Mesendoderm (in vitro differentiated cells): ENCODE measurements around the gene KASH5.

ENCODE experiments used
- DNase-seq: peaks from one replicate; pipeline ENCODE4 v3.0.0; 2013
- H2AK5ac ChIP-seq: 2 replicates; pipeline ENCODE4 v1.6.1; 2013; ENCODE audit warnings: low read length, inconsistent platforms
- H2BK120ac ChIP-seq: 2 replicates; pipeline ENCODE4 v1.6.1; 2013; ENCODE audit warnings: low read depth, mild to moderate bottlenecking, low read length, moderate library complexity, mixed read lengths
- H2BK15ac ChIP-seq: replicated peaks from 2 replicates; pipeline ENCODE4 v1.6.1; 2013; ENCODE audit warnings: low read depth, mild to moderate bottlenecking, moderate library complexity
- H2BK5ac ChIP-seq: 2 replicates; pipeline ENCODE4 v1.6.1; 2013; ENCODE audit warnings: low read length, inconsistent platforms
- H3K18ac ChIP-seq: 2 replicates; pipeline ENCODE4 v1.6.1; 2013; ENCODE audit warnings: mild to moderate bottlenecking, low read length, mixed read lengths
- H3K23ac ChIP-seq: one replicate; pipeline ENCODE4 v1.6.1; 2013; ENCODE audit warnings: low read length
- H3K27ac ChIP-seq: 2 replicates; pipeline ENCODE4 v1.5.1; 2013; ENCODE audit warnings: low read depth, mild to moderate bottlenecking, inconsistent platforms, low read length, moderate library complexity
- H3K27me3 ChIP-seq: 2 replicates; pipeline ENCODE4 v1.6.1; 2013; ENCODE audit warnings: low read length, control low read depth, mild to moderate bottlenecking, inconsistent platforms; ENCODE audit not compliant: insufficient read depth, poor library complexity
- H3K36me3 ChIP-seq: 2 replicates; pipeline ENCODE4 v1.6.1; 2013; ENCODE audit warnings: low read length, inconsistent platforms; ENCODE audit not compliant: control insufficient read depth, insufficient read depth
- H3K4ac ChIP-seq: one replicate; pipeline ENCODE4 v1.6.1; 2013; ENCODE audit warnings: low read depth, mild to moderate bottlenecking, low read length, moderate library complexity
- H3K4me1 ChIP-seq: 2 replicates; pipeline ENCODE4 v1.6.1; 2013; ENCODE audit warnings: low read depth, low read length, inconsistent platforms; ENCODE audit not compliant: control insufficient read depth
- H3K4me2 ChIP-seq: 2 replicates; pipeline ENCODE4 v1.6.1; 2013; ENCODE audit warnings: low read length
- H3K4me3 ChIP-seq: 2 replicates; pipeline ENCODE4 v1.5.1; 2013; ENCODE audit warnings: mild to moderate bottlenecking, low read length
- H3K56ac ChIP-seq: one replicate; pipeline ENCODE4 v1.6.1; 2013; ENCODE audit warnings: low read length
- H3K79me1 ChIP-seq: 2 replicates; pipeline ENCODE4 v1.6.1; 2013; ENCODE audit warnings: low read length, inconsistent platforms
- H3K79me2 ChIP-seq: 2 replicates; pipeline ENCODE4 v1.6.1; 2013; ENCODE audit warnings: mild to moderate bottlenecking, low read length; ENCODE audit not compliant: control insufficient read depth, insufficient read depth
- H3K9ac ChIP-seq: 2 replicates; pipeline ENCODE4 v1.6.1; 2013; ENCODE audit warnings: low read length, inconsistent platforms
- H4K5ac ChIP-seq: one replicate; pipeline ENCODE4 v1.6.1; 2013; ENCODE audit warnings: low read length
- H4K8ac ChIP-seq: one replicate; pipeline ENCODE4 v1.6.1; 2013; ENCODE audit warnings: low read depth, mild to moderate bottlenecking, control low read depth, low read length, moderate library complexity
- WGBS: extraction: QIAGEN DNeasy Blood & Tissue Kit; methylation state at CpG from one replicate; pipeline ENCODE4 v1.1.7; 2013; ENCODE audit warnings: low lambda C conversion rate, missing lambda C conversion rate; ENCODE audit not compliant: insufficient coverage; ENCODE audit errors: extremely low coverage; 5-methylcytosine and 5-hydroxymethylcytosine counted together

KASH5 gene

GRCh38 chr19:49437231-49437630 lies 49.2 kb downstream of the KASH5 start:
- Histone ChIP-seq H3K4me2 (no peak overlapping the region), H3K4me3 (no peak overlapping the region), H2BK120ac (no peak overlapping the region), H3K9ac (no peak overlapping the region), H3K4me1 (peaks cover 2% of the 10 kb centered on the region), H2AK5ac (no peak overlapping the region), H2BK15ac (no peak overlapping the region), H3K79me1 (no peaks in the 10 kb centered on the region), H2BK5ac (no peak overlapping the region), H3K27ac (no peak overlapping the region), H3K36me3 (no peaks in the 10 kb centered on the region), H3K4ac (no peak overlapping the region), H4K8ac (no peak overlapping the region), H3K79me2 (no peaks in the 10 kb centered on the region), H3K18ac (no peak overlapping the region), H3K56ac (no peak overlapping the region), H3K23ac (no peak overlapping the region), H4K5ac (no peak overlapping the region), H3K27me3 (peaks cover 40% of the 10 kb centered on the region)
- no peak for DNase-seq
- WGBS: no CpG with 5 or more reads among the region's 8 CpGs

- H3K56ac ChIP-seq: no peak overlapping the region
- no peak overlapping the region for H2AK5ac ChIP-seq
- no peaks in the 10 kb centered on the region for H3K79me1 ChIP-seq
- H3K9ac ChIP-seq: no peak overlapping the region
- DNase-seq: no peak
- no peaks in the 10 kb centered on the region for H3K79me2 ChIP-seq
- H4K8ac ChIP-seq: no peak overlapping the region
- H2BK15ac ChIP-seq: no peak overlapping the region
- H3K23ac ChIP-seq: no peak overlapping the region
- H4K5ac ChIP-seq: no peak overlapping the region
- no peak overlapping the region for H2BK120ac ChIP-seq
- WGBS: no CpG with 5 or more reads among the region's 6 CpGs
- H3K36me3 ChIP-seq: no peaks in the 10 kb centered on the region
- no peak overlapping the region for H3K27ac ChIP-seq
- H3K4me3 ChIP-seq: no peak overlapping the region
- no peak overlapping the region for H3K4me2 ChIP-seq
- peaks cover 39% of the 10 kb centered on the region for H3K27me3 ChIP-seq
- no peak overlapping the region for H3K4ac ChIP-seq
- H3K18ac ChIP-seq: no peak overlapping the region
- H2BK5ac ChIP-seq: no peak overlapping the region
- H3K4me1 ChIP-seq: peaks cover 2% of the 10 kb centered on the region
Measured at GRCh38 chr19:49438261-49438660, 50.2 kb downstream of the KASH5 start.

GRCh38 chr19:49439836-49440235 lies 51.8 kb downstream of the KASH5 start:
- H3K27me3 ChIP-seq: peaks cover 36% of the 10 kb centered on the region
- no peak overlapping the region for H3K18ac ChIP-seq
- H3K56ac ChIP-seq: no peak overlapping the region
- H4K8ac ChIP-seq: no peak overlapping the region
- no peak overlapping the region for H3K4me3 ChIP-seq
- no peak overlapping the region for H3K23ac ChIP-seq
- no peak overlapping the region for H2BK120ac ChIP-seq
- H2BK5ac ChIP-seq: no peak overlapping the region
- H3K79me2 ChIP-seq: no peaks in the 10 kb centered on the region
- H3K79me1 ChIP-seq: no peaks in the 10 kb centered on the region
- DNase-seq: no peak
- H4K5ac ChIP-seq: no peak overlapping the region
- H3K4ac ChIP-seq: no peak overlapping the region
- no peak overlapping the region for H3K27ac ChIP-seq
- peaks cover 2% of the 10 kb centered on the region for H3K4me1 ChIP-seq
- H2AK5ac ChIP-seq: no peak overlapping the region
- no peaks in the 10 kb centered on the region for H3K36me3 ChIP-seq
- no peak overlapping the region for H3K9ac ChIP-seq
- H3K4me2 ChIP-seq: no peak overlapping the region
- no peak overlapping the region for H2BK15ac ChIP-seq
- no CpG with 5 or more reads among the region's 6 CpGs for WGBS

GRCh38 chr19:49440439-49441209 lies 52.6 kb downstream of the KASH5 start:
- no peak overlapping the region for H3K23ac ChIP-seq
- H2BK120ac ChIP-seq: no peak overlapping the region
- H3K4me1 ChIP-seq: peaks cover 2% of the 10 kb centered on the region
- no peak overlapping the region for H3K4me2 ChIP-seq
- H4K8ac ChIP-seq: no peak overlapping the region
- H3K56ac ChIP-seq: no peak overlapping the region
- H3K27me3 ChIP-seq: peaks cover 36% of the 10 kb centered on the region
- H3K36me3 ChIP-seq: no peaks in the 10 kb centered on the region
- H2AK5ac ChIP-seq: no peak overlapping the region
- no peak overlapping the region for H3K9ac ChIP-seq
- no peak overlapping the region for H3K27ac ChIP-seq
- no peak overlapping the region for H2BK5ac ChIP-seq
- H3K79me2 ChIP-seq: no peaks in the 10 kb centered on the region
- H2BK15ac ChIP-seq: no peak overlapping the region
- H4K5ac ChIP-seq: no peak overlapping the region
- no peak overlapping the region for H3K4me3 ChIP-seq
- no peak overlapping the region for H3K18ac ChIP-seq
- no peak for DNase-seq
- H3K4ac ChIP-seq: no peak overlapping the region
- H3K79me1 ChIP-seq: no peaks in the 10 kb centered on the region
- no CpG with 5 or more reads among the region's 19 CpGs for WGBS

- Histone ChIP-seq H3K4ac (no peak within 1 kb of the TSS), H2BK5ac (no peak within 1 kb of the TSS), H3K4me1 (peaks cover 2% of the 10 kb centered on the region), H2AK5ac (no peak within 1 kb of the TSS), H4K8ac (no peak within 1 kb of the TSS), H3K27me3 (peaks cover 36% of the 10 kb centered on the region), H3K18ac (no peak within 1 kb of the TSS), H3K36me3 (no peaks in the 10 kb centered on the region), H3K79me1 (no peaks in the 10 kb centered on the region), H3K4me2 (peak within 1 kb of the TSS; percentile 35), H3K27ac (no peak within 1 kb of the TSS), H3K4me3 (no peak within 1 kb of the TSS), H3K9ac (no peak within 1 kb of the TSS), H3K23ac (no peak within 1 kb of the TSS), H3K56ac (peak within 1 kb of the TSS; percentile 18), H2BK15ac (no peak within 1 kb of the TSS), H4K5ac (no peak within 1 kb of the TSS), H3K79me2 (no peaks in the 10 kb centered on the region), H2BK120ac (no peak within 1 kb of the TSS)
- WGBS: no CpG with 5 or more reads among the region's 56 CpGs
- DNase-seq: peak; percentile 68
Measured at GRCh38 chr19:49441210-49441959, 53.3 kb downstream of the KASH5 start, which contains the start of gene SLC17A7. Gene SLC17A7 (minus strand): TSS chr19:49441527. CDS start chr19:49441379, 148 bp downstream.
